OCI-LY7 (cell line): ENCODE data around the gene C6orf89. TPM values are rescaled to one million over a fixed set of nuclear protein-coding genes. Genes with fewer than 3 reads are reported as not detected.

ENCODE experiments used
- BruUV-seq: library from RNA; stranded (reverse); fragments of 400-500 nt; replicated peaks from 2 replicates; lab custom pipeline; 2021; lab: Mats Ljungman, UMichigan
- CTCF ChIA-PET: fragments of 300-600 bp; sonication (Branson Sonifier 250); formaldehyde crosslinking; loops from one replicate; lab custom pipeline; 2022; ENCODE audit warnings: antibody characterized with exemption; ENCODE audit not compliant: unreplicated experiment; lab: Charles Lee
- POLR2A ChIA-PET: fragments of 300-600 bp; sonication (Branson Sonifier 250); formaldehyde crosslinking; loops from one replicate; lab custom pipeline; 2022; ENCODE audit warnings: antibody characterized with exemption; lab: Charles Lee
- DNase-seq: peaks from one replicate; pipeline ENCODE4 v3.0.0-alpha.2; 2015; ENCODE audit warnings: low spot score
- H2AFZ ChIP-seq: fragments of 200-600 bp; sonication (generic), shearing (Covaris generic); 2 replicates; pipeline ENCODE4 v1.6.1; 2014; ENCODE audit warnings: mild to moderate bottlenecking, antibody characterized with exemption, low read length, moderate library complexity
- H3K27ac ChIP-seq: fragments of 200-600 bp; sonication (generic); 2 replicates; pipeline ENCODE4 v1.5.1; 2014; ENCODE audit warnings: mixed run types, low read depth, mild to moderate bottlenecking, moderate library complexity, low read length, inconsistent platforms; ENCODE audit not compliant: poor library complexity, severe bottlenecking
- H3K36me3 ChIP-seq: fragments of 200-600 bp; sonication (generic); 2 replicates; pipeline ENCODE4 v1.6.1; 2014; ENCODE audit warnings: mild to moderate bottlenecking, antibody characterized with exemption, low read length, moderate library complexity, mixed read lengths; ENCODE audit not compliant: insufficient read depth
- H3K4me1 ChIP-seq: fragments of 200-600 bp; sonication (generic); 2 replicates; pipeline ENCODE4 v1.5.1; 2014; ENCODE audit warnings: mild to moderate bottlenecking, low read length; ENCODE audit not compliant: insufficient read depth, poor library complexity, severe bottlenecking
- H3K4me2 ChIP-seq: fragments of 200-600 bp; sonication (generic); 2 replicates; pipeline ENCODE4 v1.6.1; 2014; ENCODE audit warnings: mild to moderate bottlenecking, low read length
- H3K4me3 ChIP-seq: fragments of 200-600 bp; sonication (generic); 2 replicates; pipeline ENCODE4 v1.5.1; 2014; ENCODE audit warnings: mild to moderate bottlenecking, low read depth, low read length; ENCODE audit not compliant: poor library complexity, severe bottlenecking
- H3K79me2 ChIP-seq: fragments of 200-600 bp; sonication (generic); 2 replicates; pipeline ENCODE4 v1.6.1; 2016; ENCODE audit warnings: low read depth, mild to moderate bottlenecking, low read length, moderate library complexity, mixed read lengths; ENCODE audit not compliant: insufficient read depth
- H3K9me2 ChIP-seq: fragments of 200-600 bp; sonication (generic); 2 replicates; pipeline ENCODE4 v1.6.1; 2016; ENCODE audit warnings: mild to moderate bottlenecking, low read length, mixed read lengths; ENCODE audit not compliant: insufficient read depth
- H3K9me3 ChIP-seq: fragments of 200-600 bp; sonication (generic); 2 replicates; pipeline ENCODE4 v1.6.1; 2014; ENCODE audit warnings: mild to moderate bottlenecking, mixed run types, low read length, mixed read lengths
- H4K20me1 ChIP-seq: fragments of 200-600 bp; sonication (generic); 2 replicates; pipeline ENCODE4 v1.6.1; 2014; ENCODE audit warnings: mild to moderate bottlenecking, antibody characterized with exemption, low read length, moderate library complexity, mixed read lengths; ENCODE audit not compliant: insufficient read depth
- CTCF ChIP-seq: fragments of 200-600 bp; sonication (generic); conservative IDR thresholded peaks from 2 replicates; pipeline ENCODE4 v1.5.1; 2014; ENCODE audit warnings: mild to moderate bottlenecking, antibody characterized with exemption, low read length, moderate library complexity, mixed read lengths
- EZH2phosphoT487 ChIP-seq: fragments of 200-600 bp; sonication (generic); IDR thresholded peaks from 2 replicates; pipeline ENCODE4 v1.6.1; 2018; ENCODE audit warnings: low read depth, borderline replicate concordance, mild to moderate bottlenecking, mixed run types, antibody characterized with exemption, low read length, moderate library complexity, mixed read lengths
- intact Hi-C: fragments of 100-400 bp; cut with micrococcal nuclease; formaldehyde crosslinking; loops from one replicate; pipeline ENCODE4 v1.10.0; 2022; ENCODE audit not compliant: unreplicated experiment
- total RNA-seq, 2 experiments: library from RNA; depleted of rRNA in 1 of 2; stranded (reverse); fragments of >200 nt in 1 of 2; shearing (Covaris generic) in 1 of 2; gene quantifications; 2 replicates each; pipeline ENCODE4 v1.2.3, GENCODE V29; 2014 to 2022

The C6orf89 gene
- total RNA-seq, 2 experiments from 2014 or later: 20.1 to 25.7 TPM

GRCh38 chr6:36884610-36885009 lies 1.1 kb upstream of the C6orf89 start:
- Histone ChIP-seq H3K4me1 (peaks cover 21% of the 10 kb centered on the region), H3K79me2 (peaks cover 21% of the 10 kb centered on the region; the same call in 1 of the 2 replicates), H3K36me3 (no peaks in the 10 kb centered on the region; the same call in 1 of the 2 replicates), H3K4me3 (no peak overlapping the region), H3K27ac (no peak overlapping the region), H4K20me1 (no peaks in the 10 kb centered on the region), H3K9me3 (peaks cover 10% of the 10 kb centered on the region; the same call in 1 of the 2 replicates), H2AFZ (peak overlapping the region; percentile 98), H3K4me2 (no peak overlapping the region), H3K9me2 (no peaks in the 10 kb centered on the region)
- no peak for DNase-seq
- TF ChIP-seq CTCF (no peak), EZH2phosphoT487 (no peak)
- ChIA-PET POLR2A (interaction anchor here (1.2 to 3.0 kb wide), 7 partner anchors 10 to 133 kb away, joined by 3 to 50 read pairs (median 5); partner anchors contain the start of gene PPIL1), CTCF (interaction anchor here (1.6 to 2.7 kb wide), 2 partner anchors 10 to 133 kb away, joined by 7 to 20 read pairs; partner anchors contain the start of gene PPIL1)
- BruUV-seq: no TSS peak
- intact Hi-C loops: loop anchor here (1.0 to 5.0 kb wide), 2 partner anchors 134 to 218 kb away; no protein-coding TSS in a partner anchor

GRCh38 chr6:36886950-36887618 lies 1.3 kb downstream of the C6orf89 start:
- CTCF ChIA-PET: no interaction called here
- intact Hi-C loops: loop anchor here (5.0 kb wide), 1 partner anchor 215 kb away; no protein-coding TSS in a partner anchor

More at GRCh38 chr6:36886950-36887618, 1.3 kb downstream of the C6orf89 start:
- POLR2A ChIA-PET: interaction anchor here (0.6 to 3.0 kb wide), 2 partner anchors 12 to 294 kb away, joined by 3 to 50 read pairs; partner anchors contain the start of gene PPIL1
- BruUV-seq: no TSS peak
- no peaks in the 10 kb centered on the region; the same call in 1 of the 2 replicates for H3K36me3 ChIP-seq
- H3K9me2 ChIP-seq: no peaks in the 10 kb centered on the region
- H3K79me2 ChIP-seq: peaks cover 21% of the 10 kb centered on the region; the same call in 1 of the 2 replicates
- H2AFZ ChIP-seq: no peak overlapping the region
- peak overlapping the region; percentile 87 for H3K4me2 ChIP-seq
- H4K20me1 ChIP-seq: no peaks in the 10 kb centered on the region
- no peak for TF ChIP-seq EZH2phosphoT487
- TF ChIP-seq CTCF: no peak
- DNase-seq: no peak
- no peaks in the 10 kb centered on the region for H3K9me3 ChIP-seq
- H3K4me3 ChIP-seq: peak overlapping the region; percentile 82
- H3K27ac ChIP-seq: no peak overlapping the region
- H3K4me1 ChIP-seq: peaks cover 24% of the 10 kb centered on the region
